ENCODE data around the gene HLCS.
"Not testable (repeated sequence)": the region's sequence is repeated elsewhere in the genome, so short reads cannot be mapped to it uniquely, and the experiment has no call there.

HLCS gene

GRCh38 chr21:36959020-36959835 is 7.2 kb downstream of the HLCS start:
- no peak for DNase-seq (ENCODE audit: low read depth in 2 of 2, low spot score in 1 of 2)

- no peak for DNase-seq (ENCODE audit: low read depth in 2 of 2, low spot score in 1 of 2)
Observed at GRCh38 chr21:36955783-36956182, 10.7 kb downstream of the HLCS start.

GRCh38 chr21:36952331-36952730 is 14.1 kb downstream of the HLCS start:
- DNase-seq (ENCODE audit: low read depth in 2 of 2, low spot score in 1 of 2) = not testable (repeated sequence)

GRCh38 chr21:36949171-36950141 is 17.0 kb downstream of the HLCS start:
- DNase-seq (ENCODE audit: low read depth in 2 of 2, low spot score in 1 of 2) = no peak

- DNase-seq (ENCODE audit: low read depth in 2 of 2, low spot score in 1 of 2) = no peak
Observed at GRCh38 chr21:36948686-36949085, 17.8 kb downstream of the HLCS start.

GRCh38 chr21:36946949-36947356 is 19.5 kb downstream of the HLCS start:
- DNase-seq (ENCODE audit: low read depth in 2 of 2, low spot score in 1 of 2) = no peak

- no peak for DNase-seq (ENCODE audit: low read depth in 2 of 2, low spot score in 1 of 2)
Observed at GRCh38 chr21:36945496-36946138, 20.9 kb downstream of the HLCS start.

- DNase-seq (ENCODE audit: low read depth in 2 of 2, low spot score in 1 of 2) = no peak
Observed at GRCh38 chr21:36936361-36937135, 29.9 kb downstream of the HLCS start.

GRCh38 chr21:36934864-36935420 is 31.5 kb downstream of the HLCS start:
- no peak for DNase-seq (ENCODE audit: low read depth in 2 of 2, low spot score in 1 of 2)

- no peak for DNase-seq (ENCODE audit: low read depth in 2 of 2, low spot score in 1 of 2)
Observed at GRCh38 chr21:36932161-36932816, 34.2 kb downstream of the HLCS start.

GRCh38 chr21:36929622-36930021 is 36.8 kb downstream of the HLCS start:
- DNase-seq (ENCODE audit: low read depth in 2 of 2, low spot score in 1 of 2) = no peak

GRCh38 chr21:36928960-36929359 is 37.5 kb downstream of the HLCS start:
- DNase-seq (ENCODE audit: low read depth in 2 of 2, low spot score in 1 of 2) = no peak

GRCh38 chr21:36927719-36928117 is 38.8 kb downstream of the HLCS start:
- DNase-seq (ENCODE audit: low read depth in 2 of 2, low spot score in 1 of 2) = peak; percentile 29 to 56

- DNase-seq (ENCODE audit: low read depth in 2 of 2, low spot score in 1 of 2) = no peak
Observed at GRCh38 chr21:36926989-36927718, 39.3 kb downstream of the HLCS start.

GRCh38 chr21:36923270-36923669 is 43.2 kb downstream of the HLCS start:
- no peak for DNase-seq (ENCODE audit: low read depth in 2 of 2, low spot score in 1 of 2)

- no peak for DNase-seq (ENCODE audit: low read depth in 2 of 2, low spot score in 1 of 2)
Observed at GRCh38 chr21:36922861-36923260, 43.6 kb downstream of the HLCS start.

GRCh38 chr21:36918291-36918690 is 48.2 kb downstream of the HLCS start:
- DNase-seq (ENCODE audit: low read depth in 2 of 2, low spot score in 1 of 2) = no peak

- DNase-seq (ENCODE audit: low read depth in 2 of 2, low spot score in 1 of 2) = no peak
Observed at GRCh38 chr21:36917471-36918158, 48.9 kb downstream of the HLCS start.

GRCh38 chr21:36916718-36917117 is 49.8 kb downstream of the HLCS start:
- no peak for DNase-seq (ENCODE audit: low read depth in 2 of 2, low spot score in 1 of 2)
